Body of pancreas (tissue), 4 donors: Measurements from ENCODE around the gene KASH5. TPM values are rescaled to one million over a fixed set of nuclear protein-coding genes. Genes with fewer than 3 reads are reported as not detected.

Source experiments
- ATAC-seq: fragments of 150-250 bp; one replicate; pipeline ENCODE4 v1.9.1; 2016
- DNase-seq, 4 donors: peaks; one replicate each; pipeline ENCODE4 v3.0.0-alpha.2; 2019
- H3K27ac ChIP-seq, 4 donors: fragments of 200-600 bp; sonication (generic); 1 replicate in 3 of 4; 2 replicates in 1 of 4; pipeline versions ENCODE4 v1.5.1 to v1.6.1; 2016 to 2019; ENCODE audit warnings: mild to moderate bottlenecking in 1 of 4, mixed read lengths in 1 of 4, moderate library complexity in 1 of 4
- H3K27me3 ChIP-seq, 2 donors: fragments of 200-600 bp; sonication (generic); one replicate each; pipeline ENCODE4 v1.6.0; 2016; ENCODE audit warnings: mild to moderate bottlenecking in 1 of 2
- H3K36me3 ChIP-seq, 2 donors: fragments of 200-600 bp; sonication (generic); replicated peaks in 1 of 2; 2 replicates each; pipeline ENCODE4 v1.5.1; 2016; ENCODE audit warnings: low read depth in 2 of 2; ENCODE audit not compliant: insufficient read depth in 1 of 2
- H3K4me1 ChIP-seq: fragments of 200-600 bp; sonication (generic); one replicate; pipeline ENCODE4 v1.6.0; 2016
- H3K4me3 ChIP-seq, 2 donors: fragments of 200-600 bp; sonication (generic); 1 replicate in 1 of 2; 2 replicates in 1 of 2; pipeline ENCODE4 v1.5.1; 2016 to 2019
- H3K9me3 ChIP-seq, 3 donors: fragments of 200-600 bp; sonication (generic); 1 replicate in 2 of 3; 2 replicates in 1 of 3; pipeline ENCODE4 v1.5.1; 2016
- CTCF ChIP-seq, 7 experiments: fragments of 450-650 bp in 4 of 7; fragments of 200-600 bp in 3 of 7; sonication (generic) in 3 of 7; IDR thresholded peaks; one replicate each; pipeline ENCODE4 v1.5.1; 2016 to 2019; ENCODE audit warnings: antibody characterized with exemption in 7 of 7
- POLR2A ChIP-seq, 3 donors: fragments of 450-650 bp; IDR thresholded peaks; one replicate each; pipeline ENCODE4 v1.6.1; 2016; ENCODE audit warnings: antibody characterized with exemption in 3 of 3, mild to moderate bottlenecking in 2 of 3
- WGBS, 2 donors: methylation state at CpG; one replicate each; pipeline ENCODE4 v1.1.5; 2017; 5-methylcytosine and 5-hydroxymethylcytosine counted together
- intact Hi-C: fragments of 100-400 bp; cut with DNase I; formaldehyde crosslinking; loops from one replicate; pipeline ENCODE4 v1.15.1; 2023
- total RNA-seq, 2 donors: library from RNA; depleted of rRNA; stranded (reverse); fragments of >200 nt; gene quantifications; one replicate each; pipeline ENCODE4 v1.1.0, GENCODE V29; 2016

KASH5 gene
- total RNA-seq, 2 donors from 2014 or later: 0.66 to 2.6 TPM

DNA sequence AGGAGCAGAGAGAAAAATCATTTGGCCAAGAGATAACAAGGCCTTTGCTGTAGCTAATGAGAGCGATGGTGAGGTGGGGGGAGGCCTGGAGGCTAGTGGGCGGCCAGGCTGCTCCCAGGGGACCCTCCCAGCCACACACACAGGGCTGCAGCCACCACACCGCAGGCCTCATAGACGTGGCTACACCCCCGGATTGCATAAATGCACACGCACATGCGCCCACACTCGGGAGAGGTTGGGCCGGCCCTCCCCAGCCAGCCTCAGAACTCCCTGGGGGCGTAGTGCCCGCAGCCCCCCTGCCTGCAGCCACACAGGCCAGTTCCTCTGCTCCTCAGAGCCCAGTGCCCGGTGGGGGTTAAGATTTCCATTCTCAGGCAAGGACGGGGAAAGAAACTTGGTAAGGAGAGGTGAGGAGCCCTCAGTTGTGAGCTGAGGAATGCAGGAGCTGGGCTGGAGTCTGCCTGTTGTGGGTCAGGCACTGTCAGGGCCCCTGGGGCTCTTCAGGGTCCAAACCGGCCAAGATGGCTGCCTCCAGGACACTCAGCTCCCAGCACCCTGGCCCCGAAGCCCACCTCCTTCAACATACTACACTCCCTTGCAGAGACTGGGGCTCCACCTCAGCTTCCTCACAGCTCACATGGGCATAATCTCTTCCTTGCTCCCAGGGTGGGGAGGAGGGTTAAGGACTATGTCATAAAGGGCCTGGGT, 27.2 kb downstream of the KASH5 start:
- H3K4me3 ChIP-seq: no peak overlapping the region
- WGBS, 2 donors: 73 to 78% methylated on average over 10 to 14 of the region's 15 CpGs
- H3K27me3 ChIP-seq: peaks cover 0 to 4% of the 10 kb centered on the region in 2 donors
- DNase-seq (no peak), ATAC-seq (no peak)
- no peak for TF ChIP-seq POLR2A (IDR thresholded peaks at IDR 0.05)
- TF ChIP-seq CTCF (IDR thresholded peaks at IDR 0.05): no peak
- no peaks in the 10 kb centered on the region for H3K4me1 ChIP-seq
- no peaks in the 10 kb centered on the region for H3K36me3 ChIP-seq
- no peaks in the 10 kb centered on the region for H3K9me3 ChIP-seq
- intact Hi-C loops: no loop called here
- no peak overlapping the region for H3K27ac ChIP-seq

DNA sequence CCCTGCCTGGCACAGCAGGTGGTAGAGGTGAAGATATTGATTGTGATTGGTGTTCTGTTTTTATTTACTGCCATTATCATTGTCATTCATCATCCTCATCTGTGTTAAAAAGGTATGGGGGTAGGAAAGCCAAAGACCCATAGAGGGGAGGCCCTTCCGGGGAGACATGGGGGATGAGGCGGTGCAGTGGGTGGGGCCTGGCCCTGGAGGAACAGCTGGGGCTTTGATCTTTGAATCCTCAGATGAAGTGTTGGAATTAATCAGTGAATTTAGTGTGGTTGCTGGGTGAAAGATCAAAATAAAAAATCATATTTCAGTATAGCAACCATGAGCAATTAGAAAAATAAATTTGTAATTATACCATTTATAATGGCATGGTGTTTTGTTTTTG, 27.8 kb downstream of the KASH5 start:
- no peak for ATAC-seq
- TF ChIP-seq CTCF (IDR thresholded peaks at IDR 0.05) (no peak), POLR2A (IDR thresholded peaks at IDR 0.05) (no peak)
- WGBS, 2 donors: 97 to 100% methylated on average over 2 of the region's 2 CpGs
- H3K27ac ChIP-seq: no peak overlapping the region
- DNase-seq: no peak
- peaks cover under 1% of the 10 kb centered on the region for H3K4me1 ChIP-seq
- intact Hi-C loops: no loop called here
- H3K27me3 ChIP-seq: peaks cover 0 to 4% of the 10 kb centered on the region in 2 donors
- H3K9me3 ChIP-seq: no peaks in the 10 kb centered on the region
- no peak overlapping the region for H3K4me3 ChIP-seq
- no peaks in the 10 kb centered on the region for H3K36me3 ChIP-seq

- H3K36me3 ChIP-seq: no peaks in the 10 kb centered on the region
- 47 to 64% methylated on average over 2 to 5 of the region's 7 CpGs for WGBS, 2 donors
- no peak for ATAC-seq
- H3K4me1 ChIP-seq: peaks cover 10% of the 10 kb centered on the region
- TF ChIP-seq CTCF (IDR thresholded peaks at IDR 0.05): no peak
- no peak for TF ChIP-seq POLR2A (IDR thresholded peaks at IDR 0.05)
- H3K27ac ChIP-seq: no peak overlapping the region
- DNase-seq: no peak
- H3K9me3 ChIP-seq: no peaks in the 10 kb centered on the region
- intact Hi-C loops: no loop called here
- no peak overlapping the region for H3K4me3 ChIP-seq
- peaks cover 0 to 4% of the 10 kb centered on the region in 2 donors for H3K27me3 ChIP-seq
These were observed 29.0 kb downstream of the KASH5 start for GRCh38 chr19:49417088-49417487.

DNA sequence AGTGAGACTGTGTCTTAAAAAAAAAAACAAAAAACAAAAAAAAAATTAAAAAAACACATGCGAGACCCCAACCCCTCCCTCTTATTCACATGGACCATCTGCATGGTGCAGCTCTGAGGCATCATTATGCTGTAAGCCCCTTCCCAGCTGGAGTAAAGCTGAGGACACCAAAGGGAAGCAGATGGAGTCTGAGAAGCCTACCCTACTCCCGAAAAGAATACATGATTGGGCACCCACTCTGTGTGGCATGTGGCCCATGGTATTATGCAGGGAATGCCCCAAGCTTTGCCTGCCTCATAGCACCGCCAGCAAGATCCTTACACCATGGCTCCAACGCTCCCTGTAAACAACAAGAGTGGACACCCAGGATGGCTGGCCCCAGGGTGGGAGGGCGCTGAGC, 30.5 kb downstream of the KASH5 start:
- no peaks in the 10 kb centered on the region for H3K36me3 ChIP-seq
- peaks cover 0 to 18% of the 10 kb centered on the region in 2 donors for H3K27me3 ChIP-seq
- H3K4me1 ChIP-seq: peaks cover 24% of the 10 kb centered on the region
- ATAC-seq: no peak
- no peak overlapping the region for H3K27ac ChIP-seq
- H3K9me3 ChIP-seq: no peaks in the 10 kb centered on the region
- 73 to 76% methylated on average over 5 of the region's 5 CpGs for WGBS, 2 donors
- no peak overlapping the region for H3K4me3 ChIP-seq
- TF ChIP-seq CTCF (IDR thresholded peaks at IDR 0.05): no peak
- no peak for TF ChIP-seq POLR2A (IDR thresholded peaks at IDR 0.05)
- DNase-seq: no peak
- intact Hi-C loops: no loop called here

- WGBS, 2 donors: 38 to 46% methylated on average over 2 of the region's 2 CpGs
- Histone ChIP-seq H3K27me3 (peaks cover 0 to 21% of the 10 kb centered on the region in 2 donors), H3K36me3 (no peaks in the 10 kb centered on the region), H3K4me1 (peaks cover 24% of the 10 kb centered on the region), H3K9me3 (no peaks in the 10 kb centered on the region), H3K4me3 (no peak overlapping the region), H3K27ac (no peak overlapping the region)
- DNase-seq (no peak), ATAC-seq (no peak)
- intact Hi-C loops: no loop called here
- TF ChIP-seq POLR2A (IDR thresholded peaks at IDR 0.05): no peak
- TF ChIP-seq CTCF (IDR thresholded peaks at IDR 0.05): no peak
These were observed 31.1 kb downstream of the KASH5 start for GRCh38 chr19:49419173-49419572.
